ENCODE measurements around the gene BCL2.
"Not testable (repeated sequence)": the region's sequence is repeated elsewhere in the genome, so short reads cannot be mapped to it uniquely, and the experiment has no call there.

BCL2 gene

DNA sequence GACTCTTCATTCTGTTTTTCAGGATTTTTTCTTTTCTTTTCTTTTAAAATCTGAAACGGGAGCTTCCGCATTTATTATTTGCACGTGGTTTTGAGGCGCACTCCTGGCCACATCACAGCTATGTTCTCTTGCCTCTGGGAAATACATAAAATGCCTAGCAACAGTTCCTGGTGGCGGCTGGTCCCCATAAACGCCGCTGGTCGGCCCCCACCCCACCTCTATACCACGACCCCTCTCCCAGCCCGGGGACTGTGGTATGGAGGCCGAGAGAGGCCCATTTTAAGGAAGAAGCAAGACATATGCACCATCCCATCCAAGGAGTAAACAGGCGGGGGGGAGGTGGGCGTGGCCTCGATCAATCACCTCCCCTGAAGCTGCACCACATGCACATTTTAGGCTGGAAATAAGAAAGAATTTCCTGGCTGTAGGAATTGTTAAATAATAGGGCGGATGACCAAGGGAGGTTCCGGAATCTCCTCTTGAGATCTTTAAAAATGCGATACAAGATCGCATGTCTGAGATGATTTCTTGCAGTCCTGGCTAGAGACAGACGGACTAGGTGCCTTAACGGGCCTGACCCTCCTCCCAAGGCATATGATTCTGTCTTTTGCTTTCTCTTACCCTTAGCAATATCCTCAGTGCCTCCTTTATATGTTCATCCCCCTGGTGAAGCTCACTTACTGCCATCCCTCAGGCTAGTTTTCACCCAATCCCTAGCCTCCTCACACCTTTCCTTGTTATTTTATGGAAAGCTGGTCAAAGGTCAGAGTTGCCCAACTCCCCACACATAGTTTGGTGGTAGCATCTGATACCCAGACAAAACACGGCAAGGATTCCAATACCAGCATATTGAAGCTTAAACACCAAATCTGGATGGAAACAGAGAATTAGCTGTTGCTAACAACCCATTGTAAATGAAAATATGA, 82.4 kb downstream of the BCL2 start:
- DNase-seq: peak in 2 of 58 donors; percentile 5 to 9

DNA sequence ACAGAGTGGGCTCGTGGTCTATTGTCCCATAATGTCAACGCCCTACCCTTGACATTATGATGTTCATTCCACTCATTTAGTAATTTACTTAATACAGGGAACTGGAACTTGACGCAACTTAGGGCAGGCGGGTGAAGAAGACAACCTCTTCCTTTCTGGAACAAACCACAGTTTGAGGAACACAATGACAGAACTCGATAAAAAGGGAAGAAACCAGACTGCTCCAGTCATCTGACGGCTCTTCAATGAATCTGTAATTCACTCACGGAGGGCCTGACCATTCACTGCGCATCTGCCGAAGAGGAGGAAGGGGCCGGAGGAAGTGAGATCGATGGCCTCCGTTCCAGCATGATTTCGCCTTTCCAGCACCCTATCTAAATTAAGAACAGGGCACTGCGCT, 83.2 kb downstream of the BCL2 start:
- DNase-seq: peak in 26 of 58 donors; percentile 3 to 53 (median 22)

DNA sequence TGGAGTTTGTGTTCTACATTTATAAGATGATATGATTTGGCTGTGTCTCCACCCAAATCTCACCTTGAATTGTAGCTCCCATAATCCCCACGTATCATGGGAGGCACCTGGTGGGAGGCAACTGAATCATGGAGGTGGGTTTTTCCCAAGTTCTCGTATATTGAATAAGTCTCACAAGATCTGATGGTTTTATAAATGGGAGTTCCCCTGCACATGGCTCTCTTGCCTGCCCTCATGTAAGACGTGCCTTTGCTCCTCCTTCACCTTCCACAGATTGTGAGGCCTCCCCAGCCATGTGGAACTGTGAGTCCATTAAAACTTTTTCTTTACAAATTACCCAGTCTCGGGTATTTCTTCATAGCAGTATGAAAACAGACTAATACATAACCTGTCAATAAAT, 83.6 kb downstream of the BCL2 start:
- DNase-seq: not testable (repeated sequence)

DNA sequence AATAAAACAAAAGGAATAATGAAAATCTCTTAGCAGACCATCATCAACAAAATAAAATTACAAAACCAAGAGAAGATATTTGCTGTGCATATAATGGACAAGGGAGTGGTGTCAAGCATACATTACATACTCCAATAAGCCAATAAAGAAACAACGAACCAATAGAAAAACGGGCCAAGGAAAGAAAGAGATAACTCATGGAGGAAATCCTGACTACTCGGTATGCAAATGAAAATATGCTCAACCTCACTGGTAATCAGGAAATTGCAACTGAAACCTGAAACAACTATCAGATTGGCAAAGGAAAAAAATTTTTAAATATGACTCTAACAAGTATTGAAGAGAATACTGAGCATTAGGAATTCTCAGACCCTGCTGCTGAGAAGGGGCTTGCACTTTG, 84.7 kb downstream of the BCL2 start:
- DNase-seq: no peak

DNA sequence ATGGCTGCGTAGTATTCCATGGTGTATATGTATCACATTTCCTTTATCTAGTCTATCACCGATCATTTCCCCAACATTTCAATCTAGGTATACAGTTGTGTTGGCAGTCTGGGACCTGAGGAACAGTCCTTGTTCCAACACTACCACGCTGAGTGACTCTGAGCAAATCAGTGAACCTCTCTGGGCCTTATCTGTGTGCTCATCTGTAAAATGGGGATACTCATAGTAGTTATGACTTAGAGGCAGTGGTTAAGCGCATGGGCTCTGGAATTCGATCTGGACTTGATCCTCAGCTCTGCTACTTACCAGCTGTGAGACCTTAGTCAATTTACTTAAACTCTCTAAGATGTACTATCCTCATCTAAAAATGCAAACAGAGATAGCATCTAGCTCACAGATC, 85.1 kb downstream of the BCL2 start:
- DNase-seq: no peak

DNA sequence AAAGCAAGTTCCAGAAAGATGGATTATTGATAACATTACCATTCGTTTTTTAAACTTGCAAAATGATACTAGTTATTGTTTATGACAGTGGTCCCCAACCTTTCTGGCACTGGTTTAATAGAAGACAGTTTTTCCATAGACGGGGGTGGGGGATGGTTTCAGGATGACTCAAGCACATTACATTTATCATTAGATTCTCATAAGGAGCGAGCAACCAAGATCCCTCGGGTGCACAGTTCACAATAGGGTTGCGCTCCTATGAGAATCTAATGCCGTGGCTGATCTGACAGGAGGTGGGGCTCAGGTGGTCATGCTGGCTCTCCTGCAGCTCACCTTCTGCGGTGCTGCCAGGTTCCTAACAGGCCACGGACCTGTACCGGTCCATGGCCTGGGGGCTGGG, 86.2 kb downstream of the BCL2 start:
- DNase-seq: no peak

DNA sequence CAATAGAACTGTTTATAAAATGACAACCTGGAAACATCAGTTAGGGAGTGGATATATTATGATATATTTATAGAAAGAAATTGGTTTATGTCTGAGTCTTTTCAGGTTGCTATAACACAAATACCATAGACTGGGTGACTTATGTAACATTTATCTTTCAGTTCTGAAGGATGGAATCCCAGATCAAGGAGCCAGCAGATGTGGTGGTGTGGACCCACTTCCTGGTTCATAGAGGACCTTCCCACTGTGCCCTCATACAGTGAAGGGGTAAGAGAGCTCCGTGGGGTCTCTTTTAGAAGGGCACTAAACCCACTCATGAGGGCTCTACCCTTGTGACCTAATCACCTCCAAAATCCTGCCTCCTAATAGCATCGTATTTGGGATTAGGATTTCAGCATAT, 86.7 kb downstream of the BCL2 start:
- DNase-seq: no peak

DNA sequence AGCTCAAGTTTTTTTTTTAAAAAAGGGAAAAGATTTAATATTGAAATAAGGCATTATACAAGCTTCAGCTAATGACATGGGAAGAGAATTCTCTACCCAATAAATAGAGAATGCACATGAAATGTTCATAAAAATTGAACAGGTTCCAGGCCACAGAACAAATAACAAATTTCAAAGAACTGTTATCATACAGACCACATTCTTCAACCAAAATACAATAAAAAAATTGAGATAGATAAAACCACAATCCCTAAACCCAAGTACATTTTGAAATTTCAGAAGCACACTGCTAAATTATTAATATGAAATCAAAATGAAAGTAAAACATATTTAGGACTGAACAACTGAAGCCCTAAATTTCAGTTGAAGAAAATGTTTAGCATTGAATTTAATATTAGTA, 89.6 kb downstream of the BCL2 start:
- DNase-seq: no peak

DNA sequence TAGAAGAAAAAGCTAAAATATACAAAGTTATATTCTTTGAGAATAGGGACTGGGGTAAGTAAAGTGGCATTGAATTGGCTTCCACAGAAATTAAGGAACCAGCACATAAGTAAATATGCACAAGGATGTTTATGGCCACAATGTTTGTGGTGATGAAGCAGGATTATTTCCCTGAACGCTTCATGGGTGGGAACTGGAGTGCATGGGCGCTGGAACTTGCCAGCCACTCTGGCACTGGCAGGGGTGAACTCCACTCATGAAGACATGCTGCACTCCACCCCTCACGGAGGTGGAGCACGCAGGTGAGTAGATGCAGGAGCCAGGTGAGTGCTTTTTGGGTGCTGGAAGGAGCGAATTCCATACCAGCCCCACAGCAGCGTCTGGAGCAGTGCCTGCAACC, 94.1 kb downstream of the BCL2 start:
- no peak for DNase-seq

DNA sequence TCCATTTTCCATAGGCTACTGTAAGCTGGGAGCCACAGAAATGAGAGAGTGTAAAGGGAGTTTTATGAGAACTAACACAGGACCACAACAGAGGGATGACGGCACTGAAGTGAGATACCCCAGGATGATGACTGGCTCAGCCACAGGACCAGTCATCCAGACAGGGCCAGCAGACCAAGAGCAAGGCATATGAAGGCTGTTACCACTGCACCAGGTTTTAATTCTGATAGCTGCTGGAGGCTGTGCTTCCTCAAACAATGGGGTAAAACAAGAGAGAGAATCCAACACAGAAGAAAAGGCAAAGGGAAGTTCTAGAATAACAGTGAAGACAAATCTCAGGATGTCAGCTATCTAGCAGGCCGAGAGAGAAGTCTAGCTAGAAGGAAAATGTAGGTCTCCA, 94.9 kb downstream of the BCL2 start:
- DNase-seq: no peak

DNA sequence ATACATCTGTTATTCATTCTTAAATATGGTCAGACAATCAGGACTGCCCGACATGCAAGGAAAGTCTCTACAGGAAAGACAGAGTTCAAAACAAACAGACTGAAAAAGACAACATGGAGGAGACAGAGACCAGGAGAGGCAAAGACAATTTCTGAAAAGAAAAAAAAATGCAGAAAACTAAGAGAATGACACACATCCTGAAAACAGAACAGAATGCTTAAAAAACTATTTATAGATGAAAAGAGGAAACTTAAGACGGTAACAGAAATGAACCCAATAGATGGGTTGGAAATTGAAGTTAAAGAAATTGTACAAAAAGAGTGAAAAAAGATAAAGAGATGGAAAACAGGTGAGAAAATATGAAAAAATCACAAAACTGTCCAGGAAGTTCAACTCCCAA, 95.7 kb downstream of the BCL2 start:
- DNase-seq: no peak

DNA sequence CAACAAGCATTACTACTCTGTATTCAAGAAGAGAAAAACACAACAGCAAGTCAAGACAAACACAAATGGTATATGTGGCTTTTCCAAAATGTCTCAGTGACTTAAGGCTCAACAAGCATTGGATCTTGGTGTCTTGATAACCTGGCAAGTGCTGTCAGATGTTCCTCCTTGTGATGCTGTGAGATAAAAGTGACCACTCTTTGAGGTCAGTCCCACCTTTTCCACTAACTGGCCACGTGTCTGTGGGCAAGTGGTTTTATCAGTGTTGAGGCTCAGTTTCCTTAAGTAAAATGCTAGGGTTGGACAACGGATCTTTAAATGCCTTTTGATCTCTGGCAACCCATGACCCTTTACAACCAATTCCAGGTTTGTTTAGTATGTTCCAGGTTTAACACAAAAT, 98.7 kb downstream of the BCL2 start:
- no peak for DNase-seq

DNA sequence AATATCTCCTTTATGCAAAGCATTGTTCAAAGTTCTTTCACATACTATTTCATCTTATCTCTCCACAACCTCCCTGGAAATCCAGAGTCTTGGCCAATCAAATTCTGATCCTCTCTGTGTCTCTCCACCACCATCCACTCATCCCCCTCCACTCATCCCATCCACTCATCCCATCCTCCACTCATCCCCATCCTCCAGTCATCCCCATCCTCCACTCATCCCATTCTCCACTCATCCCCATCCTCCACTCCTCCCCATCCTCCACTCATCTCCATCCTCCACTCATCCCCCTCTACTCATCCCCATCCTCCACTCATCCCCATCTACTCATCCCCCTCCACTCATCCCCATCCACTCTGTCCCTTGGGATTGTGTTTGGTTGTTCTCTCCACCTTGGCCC, 101.1 kb downstream of the BCL2 start:
- no peak for DNase-seq

DNA sequence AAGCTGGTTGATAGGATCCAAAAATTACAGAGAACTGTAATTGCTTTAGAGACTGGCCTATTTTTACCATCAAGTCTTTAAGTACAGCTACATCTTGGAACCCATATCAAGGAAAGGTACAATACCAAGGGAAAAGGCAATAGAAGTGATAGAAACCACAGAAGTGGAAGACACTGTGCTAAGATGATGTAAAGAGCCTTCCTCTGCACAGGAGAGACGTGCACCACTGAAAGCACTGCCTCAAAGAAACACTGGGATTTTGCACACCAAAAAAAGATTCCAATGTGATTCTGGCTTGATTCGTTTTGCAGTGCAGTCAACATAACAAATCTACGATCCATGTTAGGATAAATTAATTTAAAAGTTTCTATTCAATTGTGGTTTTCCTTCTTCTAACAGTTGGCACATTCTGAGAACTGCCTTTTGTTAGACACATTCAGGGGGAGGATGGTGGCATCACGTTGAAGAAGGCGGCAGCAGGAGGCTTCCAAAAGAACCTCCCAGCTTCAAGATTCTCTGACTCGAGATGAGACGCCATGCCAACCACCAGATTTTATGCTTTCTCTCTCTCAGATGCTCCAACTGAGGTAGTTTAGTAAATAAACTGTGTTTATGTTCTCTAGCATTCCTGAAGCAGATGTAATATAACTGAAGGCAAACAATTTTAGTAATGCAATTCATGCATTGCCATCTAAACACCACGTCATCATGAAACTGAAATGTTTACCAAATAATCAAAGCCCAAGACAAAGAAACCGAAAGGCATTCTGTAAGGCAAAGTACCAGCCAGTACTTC, 102.9 kb downstream of the BCL2 start:
- peak in 5 of 58 donors; percentile 10 to 57 (median 19) for DNase-seq

DNA sequence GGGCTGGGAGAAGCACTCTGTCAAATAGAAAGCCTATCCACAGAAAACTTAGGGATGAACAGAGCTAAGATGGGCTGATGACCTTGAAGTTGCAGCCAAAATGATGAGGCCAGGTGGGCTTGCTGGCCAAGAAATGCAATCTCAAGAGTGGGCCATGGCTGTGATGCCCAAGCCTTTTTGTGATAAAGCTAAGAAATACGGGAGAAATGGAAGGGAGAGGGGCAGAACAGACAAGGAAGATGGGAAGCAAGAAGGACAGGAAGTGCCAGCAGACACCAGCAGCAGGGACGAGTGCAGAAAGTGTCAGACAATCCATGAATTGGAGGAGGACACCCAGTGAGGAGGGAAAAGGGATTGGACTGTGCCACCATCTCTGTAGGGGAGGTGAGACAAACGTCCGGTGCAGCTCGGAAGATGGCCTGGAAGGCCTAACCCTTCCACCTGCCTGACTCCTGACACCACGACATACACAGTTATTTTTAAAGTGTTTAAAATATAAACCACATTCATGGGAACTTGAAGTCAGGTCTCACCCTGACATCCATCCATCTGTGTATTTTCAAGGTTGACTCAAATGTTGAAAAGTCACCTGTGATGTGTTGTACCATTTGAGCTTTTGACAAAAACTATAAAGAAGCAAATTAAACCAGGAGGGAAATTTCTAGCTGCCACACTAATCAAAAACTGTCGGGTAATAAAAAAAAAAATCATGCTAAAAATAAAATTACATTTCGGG, 105.5 kb downstream of the BCL2 start:
- DNase-seq: no peak

DNA sequence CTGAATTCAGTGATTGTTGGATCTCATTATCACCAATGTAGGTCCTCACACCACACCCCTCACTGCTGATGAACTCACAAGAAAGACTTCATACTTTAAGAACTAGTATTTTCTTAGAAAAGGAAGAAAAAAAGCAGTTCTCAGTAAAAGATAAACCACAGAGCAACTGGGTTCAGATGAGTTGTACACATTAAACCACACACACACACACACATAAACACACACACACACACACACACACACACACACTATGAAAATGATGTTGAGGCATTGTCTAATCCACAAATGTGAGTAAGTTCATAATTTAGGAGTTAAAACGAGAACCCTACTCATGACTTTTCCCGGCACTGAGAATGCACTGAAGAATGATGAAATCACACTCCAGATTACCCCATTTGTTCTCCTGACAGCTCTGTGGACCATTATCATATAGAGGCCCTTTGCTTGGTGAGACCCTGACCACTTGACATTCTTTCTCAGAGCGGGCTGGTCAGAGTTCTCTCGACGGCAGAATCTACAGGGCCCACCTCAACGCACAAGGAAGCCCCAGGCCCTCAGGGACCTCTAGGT, 106.2 kb downstream of the BCL2 start:
- no peak for DNase-seq

DNA sequence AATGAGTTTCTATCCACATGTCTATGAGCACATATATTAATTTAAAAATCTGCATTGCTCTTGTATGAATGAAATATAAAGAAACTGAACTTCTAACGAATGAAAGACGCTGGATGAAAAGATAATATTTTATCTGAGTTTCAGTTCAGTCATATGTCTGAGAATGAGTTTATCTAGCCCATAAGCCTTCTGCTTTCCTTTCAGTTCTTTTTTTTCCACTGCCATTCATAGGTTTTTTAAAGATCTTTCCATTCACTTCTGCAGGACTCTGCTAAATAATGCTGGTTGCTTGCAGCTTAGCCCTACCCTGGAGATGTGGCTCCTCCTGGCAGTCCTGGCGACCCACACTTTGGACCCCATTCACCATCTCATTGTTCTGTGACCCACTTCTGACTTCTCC, 109.0 kb downstream of the BCL2 start:
- peak in 1 of 58 donors; percentile 5 for DNase-seq

DNA sequence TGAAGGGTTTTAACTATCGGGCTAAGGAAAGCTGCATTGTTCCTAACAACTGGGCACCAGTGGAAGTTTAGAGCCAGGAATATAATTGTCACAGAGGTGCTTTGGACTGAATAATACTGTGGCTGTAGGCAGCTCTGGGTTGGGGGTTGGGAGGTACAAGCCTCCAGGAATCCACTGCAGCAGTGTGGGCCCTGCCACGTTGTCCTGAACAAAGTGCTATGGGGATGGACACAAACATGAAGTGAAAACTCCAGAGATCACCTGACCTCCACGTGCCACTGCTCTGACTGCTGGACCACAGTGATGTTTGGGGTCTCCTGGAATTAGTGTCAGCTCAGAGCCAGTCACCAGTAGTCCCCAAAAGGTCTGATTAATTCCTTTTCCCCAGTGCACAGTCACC, 110.9 kb downstream of the BCL2 start:
- DNase-seq: peak in 1 of 58 donors; percentile 17

DNA sequence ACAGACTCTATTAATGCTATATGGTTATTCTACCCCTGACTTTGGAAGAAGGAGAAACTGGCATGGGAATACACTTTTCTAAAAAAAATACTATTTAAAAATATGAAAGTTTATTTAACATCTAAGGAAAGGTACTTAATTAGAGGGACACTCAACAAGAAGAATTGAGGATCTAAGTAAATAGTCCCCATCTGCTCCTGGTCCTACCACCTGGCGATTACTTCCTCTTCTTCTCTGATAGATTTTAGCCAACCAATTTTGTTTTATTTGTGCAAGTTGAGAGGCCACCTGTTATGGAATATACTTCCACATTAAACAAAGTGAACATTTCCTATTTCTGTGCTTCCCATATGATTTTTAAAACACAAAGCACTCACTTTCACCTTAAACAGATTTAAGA, 111.7 kb downstream of the BCL2 start:
- DNase-seq: no peak

DNA sequence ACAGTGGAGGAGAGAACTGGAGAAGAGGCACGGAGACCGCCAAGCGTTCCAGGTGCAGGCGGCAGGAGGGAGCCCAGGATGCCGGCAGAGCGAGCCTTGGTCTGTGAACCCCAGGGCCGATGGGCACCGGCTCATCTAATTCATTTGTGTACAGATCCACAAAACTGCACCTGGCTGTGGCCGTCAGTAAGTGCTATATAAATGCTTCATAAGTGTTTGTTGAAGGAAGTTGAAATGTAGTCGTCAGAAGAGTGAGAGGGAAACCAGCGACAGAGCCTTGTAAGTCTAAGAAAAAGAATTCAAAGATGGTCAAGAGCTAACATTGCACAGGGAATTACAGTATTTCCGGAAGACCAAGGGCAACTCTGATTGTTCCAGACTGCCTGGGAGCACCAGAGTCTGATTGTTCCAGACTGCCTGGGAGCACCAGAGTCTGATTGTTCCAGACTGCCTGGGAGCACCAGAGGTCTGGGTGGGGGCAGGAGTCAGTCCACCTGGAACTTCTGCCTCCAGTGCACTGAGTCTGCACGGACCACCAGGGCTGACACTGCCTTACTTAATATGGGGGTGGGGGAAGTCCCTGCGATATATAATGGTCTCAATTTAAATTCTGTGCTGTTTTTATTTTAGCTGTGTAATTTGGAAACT, 112.3 kb downstream of the BCL2 start:
- DNase-seq: no peak
